Renal cortex interstitium (tissue), 11 donors: ENCODE data around the gene USP11. TPM values are rescaled to one million over a fixed set of nuclear protein-coding genes. Genes with fewer than 3 reads are reported as not detected.

Experiments
- DNase-seq, 11 donors: peaks; one replicate each; pipeline ENCODE4 v3.0.0-alpha.2; 2013; ENCODE audit warnings: low read depth in 9 of 11, low spot score in 4 of 11; ENCODE audit errors: extremely low read depth in 1 of 11
- polyA plus RNA-seq, 3 donors: library from polyadenylated mRNA; unstranded; fragments of 120-200 nt; gene quantifications; one replicate each; pipeline ENCODE4 v1.2.1, GENCODE V29; 2013; ENCODE audit not compliant: insufficient read length in 3 of 3

The USP11 gene
- polyA plus RNA-seq, 3 donors, result 129 to 157 (median 153) TPM

- peak in 1 of 11 donors; percentile 17 for DNase-seq
Measured at GRCh38 chrX:47217121-47217851, 15.5 kb upstream of the USP11 start.

DNA sequence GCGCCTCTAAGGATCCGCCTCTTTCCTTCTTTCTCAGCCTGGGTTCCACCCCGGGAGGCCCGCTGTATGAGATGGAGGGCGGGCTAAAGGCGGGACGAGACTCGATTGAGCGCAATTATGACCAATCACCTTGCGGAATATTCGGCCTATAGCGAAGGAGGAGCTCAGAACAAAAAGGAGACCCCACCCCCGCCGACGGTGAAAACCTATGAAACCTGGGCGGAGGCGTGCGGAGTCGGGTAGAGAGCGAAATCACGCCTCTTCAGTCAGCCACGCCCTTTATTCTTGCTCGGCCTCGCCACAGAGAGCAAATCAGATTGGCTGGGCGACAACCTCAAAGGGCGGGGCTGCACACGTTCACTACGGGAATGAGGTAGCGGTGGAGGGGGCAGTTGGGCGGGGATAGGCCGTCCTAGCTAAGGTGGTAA lies 14.9 kb upstream of the USP11 start:
- peak; percentile 89 to 99 (median 96) for DNase-seq

GRCh38 chrX:47218280-47218919 lies 14.4 kb upstream of the USP11 start, which contains the start of gene CDK16:
CDK16 (plus strand) TSS chrX:47218681; CDS start chrX:47223558, 4,877 bp downstream.
- DNase-seq, result peak in 8 of 11 donors; percentile 72 to 91 (median 79)

- DNase-seq, result peak in 2 of 11 donors; percentile 32 to 34
Measured at GRCh38 chrX:47218920-47219815, 13.6 kb upstream of the USP11 start.

GRCh38 chrX:47221756-47222155 lies 11.1 kb upstream of the USP11 start:
- no peak for DNase-seq

- DNase-seq, result no peak
Measured at GRCh38 chrX:47222751-47223350, 10.0 kb upstream of the USP11 start.

DNA sequence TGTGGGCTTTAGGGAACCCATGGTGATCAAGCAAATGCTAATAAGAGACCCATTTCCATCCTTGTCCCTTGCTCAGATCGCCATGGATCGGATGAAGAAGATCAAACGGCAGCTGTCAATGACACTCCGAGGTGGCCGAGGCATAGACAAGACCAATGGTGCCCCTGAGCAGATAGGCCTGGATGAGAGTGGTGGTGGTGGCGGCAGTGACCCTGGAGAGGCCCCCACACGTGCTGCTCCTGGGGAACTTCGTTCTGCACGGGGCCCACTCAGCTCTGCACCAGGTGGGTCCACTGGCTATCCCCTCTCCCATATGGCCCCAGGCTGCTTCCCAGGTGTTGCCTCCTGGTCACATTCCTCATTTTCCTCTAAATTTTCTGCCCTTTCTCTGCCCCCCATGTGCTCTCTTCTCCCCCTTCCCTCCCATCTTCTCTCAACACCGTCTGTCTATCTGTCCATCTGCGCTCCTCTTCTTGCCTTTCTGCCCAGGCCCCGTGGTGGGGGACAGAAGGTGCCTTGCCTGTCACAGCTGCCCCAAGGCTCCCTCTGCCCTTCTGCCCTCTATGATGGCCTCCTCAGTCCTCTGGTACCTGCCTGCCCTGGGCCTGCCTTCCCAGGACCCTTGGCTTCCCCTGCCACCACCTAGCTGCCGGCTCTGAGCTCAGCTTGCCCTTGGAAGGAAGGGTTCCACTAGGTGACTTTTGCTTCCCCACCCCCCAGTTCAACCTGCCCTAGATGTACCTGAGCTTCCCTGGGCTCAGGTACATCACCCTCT lies 9.1 kb upstream of the USP11 start:
- no peak for DNase-seq

GRCh38 chrX:47224266-47224895 lies 8.4 kb upstream of the USP11 start:
- no peak for DNase-seq

- DNase-seq, result no peak
Measured at GRCh38 chrX:47224896-47225290, 7.9 kb upstream of the USP11 start.

DNA sequence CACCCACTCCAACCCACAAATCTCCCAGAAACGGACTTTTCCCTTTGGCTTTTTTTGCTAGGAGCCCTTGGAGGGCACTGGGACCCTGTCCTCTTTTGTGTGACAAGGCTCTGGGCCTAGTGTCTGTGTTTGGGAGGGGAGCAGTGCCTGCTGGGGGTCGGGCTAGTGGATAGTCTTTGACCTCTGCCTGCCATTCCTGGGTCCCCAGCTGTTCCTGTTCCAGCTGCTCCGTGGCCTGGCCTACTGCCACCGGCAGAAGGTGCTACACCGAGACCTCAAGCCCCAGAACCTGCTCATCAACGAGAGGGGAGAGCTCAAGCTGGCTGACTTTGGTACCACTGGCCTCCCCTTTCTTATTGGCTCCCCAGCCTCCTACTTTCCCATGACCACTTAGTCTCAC lies 6.7 kb upstream of the USP11 start:
- DNase-seq, result no peak

GRCh38 chrX:47226531-47227333 lies 6.1 kb upstream of the USP11 start:
- no peak for DNase-seq

- DNase-seq, result no peak
Measured at GRCh38 chrX:47227334-47227583, 5.5 kb upstream of the USP11 start.

DNA sequence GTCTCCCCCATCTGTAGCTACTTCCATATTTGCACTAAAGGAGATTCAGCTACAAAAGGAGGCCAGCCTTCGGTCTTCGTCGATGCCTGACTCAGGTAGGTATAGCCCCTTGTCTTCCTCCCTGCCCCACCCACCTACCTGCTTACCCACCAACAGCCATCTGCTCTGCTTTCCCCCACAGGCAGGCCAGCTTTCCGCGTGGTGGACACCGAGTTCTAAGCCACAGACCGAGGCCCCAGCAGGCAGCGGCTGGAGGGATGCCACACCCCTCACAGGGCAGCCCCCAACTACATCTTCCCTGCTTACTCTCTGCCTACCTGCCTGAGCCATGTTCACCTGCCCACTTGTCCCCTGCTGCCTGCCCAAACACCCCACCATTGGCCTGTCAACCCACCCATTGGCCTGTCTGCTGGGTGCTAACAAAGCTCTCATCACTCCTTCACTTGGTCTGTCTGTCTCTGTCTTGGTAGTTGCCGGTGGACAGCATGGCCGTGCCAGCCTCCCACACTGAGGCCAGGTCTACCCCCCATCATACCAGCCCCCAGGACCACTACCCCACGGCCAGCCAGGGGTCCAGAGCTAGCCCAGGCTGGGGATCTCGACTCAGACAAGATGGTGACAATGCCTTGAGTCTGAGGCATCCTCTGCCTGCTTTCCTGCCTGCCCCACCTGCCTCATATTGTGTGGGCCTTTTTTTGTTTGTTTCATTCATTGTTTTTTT lies 4.1 kb upstream of the USP11 start:
- no peak for DNase-seq

DNA sequence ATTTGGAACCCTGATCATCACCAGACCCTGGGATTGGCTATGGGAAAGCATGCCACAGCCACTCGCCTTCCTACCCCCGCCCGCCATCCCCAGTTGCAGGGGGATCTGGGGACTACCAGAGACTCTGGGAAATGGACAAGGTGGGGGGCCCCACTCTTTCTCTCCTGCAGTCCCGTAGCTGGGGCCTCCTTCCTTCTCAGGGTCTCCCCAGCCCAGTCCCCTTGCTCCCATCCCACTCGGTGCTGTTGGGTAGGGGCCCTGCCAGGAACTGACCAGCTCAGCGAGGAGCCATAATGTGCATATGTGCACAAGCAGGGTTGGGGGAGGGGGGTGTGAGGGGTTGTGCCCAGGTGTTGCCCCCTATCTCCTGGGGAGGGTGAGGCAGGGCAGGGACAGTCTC lies 3.4 kb upstream of the USP11 start:
- no peak for DNase-seq

- no peak for DNase-seq
Measured at GRCh38 chrX:47230136-47230868, 2.5 kb upstream of the USP11 start.

DNA sequence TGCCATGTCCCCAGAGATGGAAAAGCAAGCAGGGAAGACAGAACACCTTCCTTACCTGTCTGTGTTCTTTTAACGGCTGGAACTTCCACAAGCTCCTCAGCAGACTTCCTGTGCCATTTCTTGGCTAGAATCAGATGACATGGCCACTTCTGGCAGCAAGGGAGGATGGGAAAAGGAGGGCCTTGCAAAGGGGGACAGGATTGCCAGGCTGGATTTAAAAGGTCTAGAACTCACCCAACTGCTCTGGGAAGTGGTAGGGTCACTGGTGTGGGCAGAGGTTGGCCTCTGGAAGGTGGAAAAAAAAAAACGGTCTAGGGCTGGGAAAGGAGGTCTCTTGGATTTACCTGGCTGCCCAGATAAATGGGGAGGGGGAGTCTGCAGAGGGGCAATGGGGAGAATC lies 1.6 kb upstream of the USP11 start:
- DNase-seq, result no peak
